HEK293 (cell line): ENCODE data around the gene AATF.

Experiments
- CTCF ChIA-PET: fragments of 350-600 bp; formaldehyde crosslinking; extraction: SDS; loops from one replicate; lab custom pipeline; 2021; ENCODE audit warnings: antibody characterized with exemption; lab: Yijun Ruan, JAX
- POLR2A ChIA-PET: fragments of 300-600 bp; formaldehyde crosslinking; extraction: SDS; loops from one replicate; lab custom pipeline; 2020; ENCODE audit warnings: antibody characterized with exemption, inconsistent platforms; lab: Yijun Ruan, JAX
- H3K27ac ChIP-seq: fragments of 200-500 bp; sonication (Bioruptor generic); 2 replicates; pipeline ENCODE4 v1.5.1; 2014; ENCODE audit warnings: low read depth, low read length, control low read depth, inconsistent platforms; ENCODE audit errors: extremely low read depth
- H3K36me3 ChIP-seq, 2 experiments: fragments of 200-500 bp in 1 of 2; sonication (Bioruptor generic) in 1 of 2; 1 replicate in 1 of 2; 2 replicates in 1 of 2; pipeline ENCODE4 v1.5.1; 2014 to 2017; ENCODE audit warnings: inconsistent platforms in 2 of 2, low read length in 2 of 2; ENCODE audit not compliant: control insufficient read depth in 2 of 2, insufficient read depth in 1 of 2
- H3K4me1 ChIP-seq: fragments of 200-500 bp; sonication (Bioruptor generic); 2 replicates; pipeline ENCODE4 v1.5.1; 2014; ENCODE audit warnings: mild to moderate bottlenecking, low read length, inconsistent platforms; ENCODE audit not compliant: control insufficient read depth, insufficient read depth
- H3K4me3 ChIP-seq: 2 replicates; pipeline ENCODE4 v1.5.1; 2011; ENCODE audit warnings: low read depth, mild to moderate bottlenecking, control low read depth, low read length, moderate library complexity
- H3K9me3 ChIP-seq: fragments of 200-500 bp; sonication (Bioruptor generic); 2 replicates; pipeline ENCODE4 v1.5.1; 2014; ENCODE audit warnings: low read depth, low read length, inconsistent platforms; ENCODE audit not compliant: control insufficient read depth, insufficient read depth
- PRDM2 ChIP-seq: fragments of 450-650 bp; formaldehyde crosslinking; IDR thresholded peaks from 2 replicates; pipeline ENCODE4 v1.5.1; 2016; ENCODE audit warnings: missing biosample characterization, missing genetic modification characterization, borderline replicate concordance
- TCF7L2 ChIP-seq: IDR thresholded peaks from 2 replicates; pipeline ENCODE4 v1.6.1; 2011; ENCODE audit warnings: low read depth, mild to moderate bottlenecking, inconsistent platforms, low read length, moderate library complexity, borderline replicate concordance
- ZBTB8A ChIP-seq: fragments of 450-650 bp; formaldehyde crosslinking; IDR thresholded peaks from 2 replicates; pipeline ENCODE4 v1.5.1; 2016; ENCODE audit warnings: missing biosample characterization, missing genetic modification characterization
- ZFP37 ChIP-seq: fragments of 450-650 bp; formaldehyde crosslinking; IDR thresholded peaks from 2 replicates; pipeline ENCODE4 v1.5.1; 2016; ENCODE audit warnings: missing biosample characterization, missing genetic modification characterization
- ZFP41 ChIP-seq: fragments of 450-650 bp; formaldehyde crosslinking; IDR thresholded peaks from 2 replicates; pipeline ENCODE4 v1.5.1; 2016; ENCODE audit warnings: missing biosample characterization, missing genetic modification characterization, borderline replicate concordance
- ZNF18 ChIP-seq: fragments of 450-650 bp; formaldehyde crosslinking; IDR thresholded peaks from 2 replicates; pipeline ENCODE4 v1.5.1; 2016; ENCODE audit warnings: missing biosample characterization, missing genetic modification characterization
- ZNF214 ChIP-seq: fragments of 450-650 bp; formaldehyde crosslinking; IDR thresholded peaks from 2 replicates; pipeline ENCODE4 v1.5.1; 2017; ENCODE audit warnings: missing biosample characterization, mild to moderate bottlenecking, missing genetic modification characterization, borderline replicate concordance
- ZNF354C ChIP-seq: fragments of 450-650 bp; formaldehyde crosslinking; IDR thresholded peaks from 2 replicates; pipeline ENCODE4 v1.5.1; 2016; ENCODE audit warnings: missing biosample characterization, missing genetic modification characterization, low read depth, borderline replicate concordance
- ZNF366 ChIP-seq: fragments of 450-650 bp; formaldehyde crosslinking; conservative IDR thresholded peaks from 2 replicates; pipeline ENCODE4 v1.5.1; 2016; ENCODE audit warnings: missing biosample characterization, missing genetic modification characterization
- ZNF391 ChIP-seq: fragments of 450-650 bp; formaldehyde crosslinking; IDR thresholded peaks from 2 replicates; pipeline ENCODE4 v1.5.1; 2016; ENCODE audit warnings: low read depth, missing biosample characterization, missing genetic modification characterization, borderline replicate concordance
- ZNF394 ChIP-seq: fragments of 450-650 bp; formaldehyde crosslinking; IDR thresholded peaks from 2 replicates; pipeline ENCODE4 v1.5.1; 2016; ENCODE audit warnings: missing biosample characterization, missing genetic modification characterization, mild to moderate bottlenecking, moderate library complexity, borderline replicate concordance
- ZNF404 ChIP-seq: fragments of 450-650 bp; formaldehyde crosslinking; IDR thresholded peaks from 2 replicates; pipeline ENCODE4 v1.5.1; 2017; ENCODE audit warnings: missing biosample characterization, missing genetic modification characterization
- ZNF426 ChIP-seq: fragments of 450-650 bp; formaldehyde crosslinking; IDR thresholded peaks from 2 replicates; pipeline ENCODE4 v1.5.1; 2017; ENCODE audit warnings: missing biosample characterization, missing genetic modification characterization, mild to moderate bottlenecking, inconsistent platforms, moderate library complexity
- ZNF558 ChIP-seq: fragments of 450-650 bp; formaldehyde crosslinking; IDR thresholded peaks from 2 replicates; pipeline ENCODE4 v1.5.1; 2016; ENCODE audit warnings: missing biosample characterization, missing genetic modification characterization
- ZNF670 ChIP-seq: fragments of 450-650 bp; formaldehyde crosslinking; IDR thresholded peaks from 2 replicates; pipeline ENCODE4 v1.5.1; 2016; ENCODE audit warnings: missing biosample characterization, missing genetic modification characterization, low read depth
- ZNF76 ChIP-seq: fragments of 450-650 bp; formaldehyde crosslinking; IDR thresholded peaks from 2 replicates; pipeline ENCODE4; 2016; ENCODE audit warnings: low read depth, missing biosample characterization, missing genetic modification characterization, borderline replicate concordance
- ZNF776 ChIP-seq: fragments of 450-650 bp; formaldehyde crosslinking; IDR thresholded peaks from 2 replicates; pipeline ENCODE4 v1.5.0; 2017; ENCODE audit warnings: missing biosample characterization, missing genetic modification characterization, borderline replicate concordance
- ZNF837 ChIP-seq: fragments of 450-650 bp; formaldehyde crosslinking; IDR thresholded peaks from 2 replicates; pipeline ENCODE4 v1.5.1; 2016; ENCODE audit warnings: missing biosample characterization, missing genetic modification characterization
- TF ChIP-seq, protein P1 (sequence below): fragments of 450-650 bp; formaldehyde crosslinking; optimal IDR thresholded peaks from 2 replicates; pipeline ENCODE3; 2016; ENCODE audit warnings: missing biosample characterization, mild to moderate bottlenecking, missing genetic modification characterization
- TF ChIP-seq, protein P2 (sequence below): fragments of 450-650 bp; formaldehyde crosslinking; IDR thresholded peaks from 2 replicates; pipeline ENCODE4 v1.5.1; 2016; ENCODE audit warnings: missing biosample characterization, missing genetic modification characterization
- TF ChIP-seq, protein P3 (sequence below): fragments of 450-650 bp; formaldehyde crosslinking; IDR thresholded peaks from 2 replicates; pipeline ENCODE4 v1.5.1; 2016; ENCODE audit warnings: missing biosample characterization, missing genetic modification characterization
- TF ChIP-seq, protein P4 (sequence below): fragments of 450-650 bp; formaldehyde crosslinking; IDR thresholded peaks from 2 replicates; pipeline ENCODE4 v1.5.1; 2016; ENCODE audit warnings: missing biosample characterization, missing genetic modification characterization, borderline replicate concordance

The AATF gene

GRCh38 chr17:37047631-37048104 lies 98.9 kb downstream of the AATF start:
- H3K36me3 ChIP-seq = peaks cover 0 to 34% of the 10 kb centered on the region in 2 experiments; a peak in 2 of 3 replicates
- POLR2A ChIA-PET = interaction anchor here (0.5 to 2.7 kb wide), 3 partner anchors 13 to 558 kb away, joined by 3 to 16 read pairs (median 9); partner anchors contain the start of gene LHX1
- no peak overlapping the region for H3K27ac ChIP-seq
- CTCF ChIA-PET = interaction anchor here (0.6 to 5.2 kb wide), 86 partner anchors 9 to 552 kb away, joined by 3 to 84 read pairs (median 4); partner anchors contain the start of genes AATF, LHX1 and MRM1
- peaks cover 20% of the 10 kb centered on the region; the same call in 1 of the 2 replicates for H3K4me1 ChIP-seq
- H3K4me3 ChIP-seq = no peak overlapping the region
- H3K9me3 ChIP-seq = no peaks in the 10 kb centered on the region
- TF ChIP-seq ZNF18 (tag by site-specific recombination) (no peak), ZNF214 (no peak), ZNF391 (tag by site-specific recombination) (no peak; the same call in 1 of the 2 replicates), ZNF394 (tag by site-specific recombination) (0 out of 2 replicates have a peak, but pooled peaks have one; percentile 26), PRDM2 (tag by site-specific recombination) (no peak), ZNF404 (tag by site-specific recombination) (no peak), ZNF776 (tag by site-specific recombination) (no peak), ZNF426 (tag by site-specific recombination) (no peak), ZBTB8A (no peak), ZFP41 (tag by site-specific recombination) (no peak), ZFP37 (tag by site-specific recombination) (no peak), ZNF558 (no peak), ZNF366 (tag by site-specific recombination) (no peak), ZNF354C (tag by site-specific recombination) (no peak), ZNF76 (tag by site-specific recombination) (no peak), TCF7L2 (no peak), ZNF837 (tag by site-specific recombination) (no peak), ZNF670 (no peak)
- TF ChIP-seq, protein P1, sequence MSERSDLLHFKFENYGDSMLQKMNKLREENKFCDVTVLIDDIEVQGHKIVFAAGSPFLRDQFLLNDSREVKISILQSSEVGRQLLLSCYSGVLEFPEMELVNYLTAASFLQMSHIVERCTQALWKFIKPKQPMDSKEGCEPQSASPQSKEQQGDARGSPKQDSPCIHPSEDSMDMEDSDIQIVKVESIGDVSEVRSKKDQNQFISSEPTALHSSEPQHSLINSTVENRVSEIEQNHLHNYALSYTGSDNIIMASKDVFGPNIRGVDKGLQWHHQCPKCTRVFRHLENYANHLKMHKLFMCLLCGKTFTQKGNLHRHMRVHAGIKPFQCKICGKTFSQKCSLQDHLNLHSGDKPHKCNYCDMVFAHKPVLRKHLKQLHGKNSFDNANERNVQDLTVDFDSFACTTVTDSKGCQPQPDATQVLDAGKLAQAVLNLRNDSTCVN = no peak
- TF ChIP-seq, protein P2, sequence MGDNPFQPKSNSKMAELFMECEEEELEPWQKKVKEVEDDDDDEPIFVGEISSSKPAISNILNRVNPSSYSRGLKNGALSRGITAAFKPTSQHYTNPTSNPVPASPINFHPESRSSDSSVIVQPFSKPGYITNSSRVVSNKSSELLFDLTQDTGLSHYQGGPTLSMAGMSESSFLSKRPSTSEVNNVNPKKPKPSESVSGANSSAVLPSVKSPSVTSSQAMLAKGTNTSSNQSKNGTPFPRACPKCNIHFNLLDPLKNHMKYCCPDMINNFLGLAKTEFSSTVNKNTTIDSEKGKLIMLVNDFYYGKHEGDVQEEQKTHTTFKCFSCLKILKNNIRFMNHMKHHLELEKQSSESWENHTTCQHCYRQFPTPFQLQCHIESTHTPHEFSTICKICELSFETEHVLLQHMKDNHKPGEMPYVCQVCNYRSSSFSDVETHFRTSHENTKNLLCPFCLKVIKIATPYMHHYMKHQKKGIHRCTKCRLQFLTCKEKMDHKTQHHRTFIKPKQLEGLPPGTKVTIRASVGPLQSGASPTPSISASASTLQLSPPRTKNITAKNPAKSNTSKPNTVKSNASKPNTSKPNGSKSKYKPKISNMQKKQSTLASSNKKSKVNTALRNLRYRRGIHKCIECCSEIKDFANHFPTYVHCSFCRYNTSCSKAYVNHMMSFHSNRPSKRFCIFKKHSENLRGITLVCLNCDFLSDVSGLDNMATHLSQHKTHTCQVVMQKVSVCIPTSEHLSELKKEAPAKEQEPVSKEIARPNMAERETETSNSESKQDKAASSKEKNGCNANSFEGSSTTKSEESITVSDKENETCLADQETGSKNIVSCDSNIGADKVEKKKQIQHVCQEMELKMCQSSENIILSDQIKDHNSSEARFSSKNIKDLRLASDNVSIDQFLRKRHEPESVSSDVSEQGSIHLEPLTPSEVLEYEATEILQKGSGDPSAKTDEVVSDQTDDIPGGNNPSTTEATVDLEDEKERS (tag by site-specific recombination) = no peak
- TF ChIP-seq, protein P3, sequence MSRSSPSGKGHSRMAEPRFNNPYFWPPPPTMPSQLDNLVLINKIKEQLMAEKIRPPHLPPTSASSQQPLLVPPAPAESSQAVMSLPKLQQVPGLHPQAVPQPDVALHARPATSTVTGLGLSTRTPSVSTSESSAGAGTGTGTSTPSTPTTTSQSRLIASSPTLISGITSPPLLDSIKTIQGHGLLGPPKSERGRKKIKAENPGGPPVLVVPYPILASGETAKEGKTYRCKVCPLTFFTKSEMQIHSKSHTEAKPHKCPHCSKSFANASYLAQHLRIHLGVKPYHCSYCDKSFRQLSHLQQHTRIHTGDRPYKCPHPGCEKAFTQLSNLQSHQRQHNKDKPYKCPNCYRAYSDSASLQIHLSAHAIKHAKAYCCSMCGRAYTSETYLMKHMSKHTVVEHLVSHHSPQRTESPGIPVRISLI (tag by site-specific recombination) = no peak
- TF ChIP-seq, protein P4, sequence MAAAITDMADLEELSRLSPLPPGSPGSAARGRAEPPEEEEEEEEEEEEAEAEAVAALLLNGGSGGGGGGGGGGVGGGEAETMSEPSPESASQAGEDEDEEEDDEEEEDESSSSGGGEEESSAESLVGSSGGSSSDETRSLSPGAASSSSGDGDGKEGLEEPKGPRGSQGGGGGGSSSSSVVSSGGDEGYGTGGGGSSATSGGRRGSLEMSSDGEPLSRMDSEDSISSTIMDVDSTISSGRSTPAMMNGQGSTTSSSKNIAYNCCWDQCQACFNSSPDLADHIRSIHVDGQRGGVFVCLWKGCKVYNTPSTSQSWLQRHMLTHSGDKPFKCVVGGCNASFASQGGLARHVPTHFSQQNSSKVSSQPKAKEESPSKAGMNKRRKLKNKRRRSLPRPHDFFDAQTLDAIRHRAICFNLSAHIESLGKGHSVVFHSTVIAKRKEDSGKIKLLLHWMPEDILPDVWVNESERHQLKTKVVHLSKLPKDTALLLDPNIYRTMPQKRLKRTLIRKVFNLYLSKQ (tag by site-specific recombination) = no peak
